Right renal pelvis (tissue), 4 donors: Measurements from ENCODE around the gene GFPT2. TPM values are rescaled to one million over a fixed set of nuclear protein-coding genes. Genes with fewer than 3 reads are reported as not detected.
"Not testable (repeated sequence)": the region's sequence is repeated elsewhere in the genome, so short reads cannot be mapped to it uniquely, and the experiment has no call there.

Experiments
- DNase-seq, 4 donors: peaks; one replicate each; pipeline ENCODE4 v3.0.0-alpha.2; 2013; ENCODE audit warnings: low read depth in 4 of 4, low spot score in 3 of 4, missing footprints in 1 of 4
- polyA plus RNA-seq, 4 donors: library from polyadenylated mRNA; unstranded; fragments of 120-200 nt; gene quantifications; one replicate each; pipeline ENCODE4 v1.2.1, GENCODE V29; 2013; ENCODE audit not compliant: insufficient read length in 4 of 4

Gene GFPT2
- polyA plus RNA-seq, 4 donors = 4.2 to 4.9 (median 4.6) TPM

DNA sequence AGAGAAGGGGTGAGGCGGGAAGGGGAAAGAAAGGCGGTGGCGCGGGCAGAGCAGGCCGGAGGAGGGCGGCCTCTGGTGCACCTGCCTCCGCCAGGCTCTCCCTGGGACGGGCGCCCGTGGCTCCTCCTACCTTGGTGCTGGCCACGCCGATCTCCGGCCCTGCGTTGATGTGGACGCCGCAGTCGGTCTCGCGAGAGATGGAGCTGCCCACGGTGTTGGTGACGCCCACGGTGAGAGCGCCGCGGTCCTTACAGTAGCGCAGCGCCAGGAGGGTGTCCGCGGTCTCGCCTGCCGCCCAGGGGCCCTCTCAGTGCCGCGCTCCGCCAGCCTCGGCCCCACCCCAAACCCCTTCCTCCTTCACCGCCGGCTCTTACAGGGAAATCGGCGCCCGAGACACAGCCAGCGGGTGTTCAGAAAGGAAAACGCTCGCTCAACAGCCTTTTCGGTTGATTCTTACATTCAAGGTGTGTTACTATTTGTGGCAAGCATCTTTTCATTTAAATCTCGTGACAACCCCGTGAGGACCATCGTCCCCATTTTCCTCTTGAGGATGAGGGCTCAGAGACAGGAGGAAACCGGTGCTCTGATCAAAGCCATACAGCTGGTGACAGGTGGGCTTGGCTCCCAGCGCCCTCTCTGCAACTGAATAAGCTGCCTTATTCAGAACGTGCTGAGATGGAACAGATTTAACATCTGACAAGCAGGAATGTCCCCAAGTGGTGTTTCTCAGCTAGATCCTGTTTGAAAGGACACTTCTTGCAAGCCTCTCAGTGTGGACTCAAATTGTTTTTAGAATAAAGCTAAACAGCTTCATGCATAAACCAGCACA is 39.2 kb downstream of the GFPT2 start:
- DNase-seq = peak in 1 of 4 donors; percentile 74

DNA sequence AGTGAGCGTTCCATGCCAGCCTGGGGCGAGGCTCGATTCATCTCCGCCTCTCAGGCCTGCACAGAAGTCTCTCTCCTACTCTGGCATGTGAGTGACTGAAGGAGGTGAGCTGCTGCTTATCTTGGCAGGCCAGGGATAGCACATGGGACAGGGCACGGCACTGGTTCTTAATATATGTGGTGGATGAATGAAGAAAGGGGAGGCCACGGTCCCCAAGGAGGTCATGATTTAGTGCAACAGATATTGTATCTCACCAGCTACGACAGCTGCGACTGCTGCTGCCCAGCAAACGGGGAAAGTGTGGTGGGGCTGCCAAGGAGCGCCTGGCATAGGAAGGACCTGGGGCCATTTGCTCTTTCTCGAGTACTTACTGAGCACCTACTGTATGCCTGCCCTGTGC is 41.9 kb downstream of the GFPT2 start:
- no peak for DNase-seq

DNA sequence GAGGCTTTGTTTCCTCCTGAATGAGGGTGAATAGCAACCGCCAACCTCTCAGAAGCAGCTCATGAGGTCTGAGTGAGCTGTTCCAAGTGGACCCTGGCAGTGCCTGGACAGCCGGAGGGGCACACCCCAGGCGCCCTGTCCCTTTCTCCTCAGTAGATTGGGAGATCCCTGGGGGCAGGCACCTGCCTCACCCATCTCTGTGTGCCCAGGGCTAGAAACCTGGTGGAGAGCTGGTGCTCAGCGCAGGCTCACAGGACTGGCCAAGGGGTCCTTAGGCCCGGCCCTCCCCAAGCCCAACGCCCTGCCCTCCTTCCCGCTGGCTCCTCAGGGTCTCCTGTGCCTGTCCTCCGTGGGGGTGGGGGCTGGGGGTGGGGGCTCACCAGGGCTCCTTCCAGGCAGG is 46.3 kb downstream of the GFPT2 start:
- no peak for DNase-seq

- DNase-seq = no peak
Measured at GRCh38 chr5:180305481-180305880, 47.7 kb downstream of the GFPT2 start.

GRCh38 chr5:180304431-180305375 is 48.4 kb downstream of the GFPT2 start:
- DNase-seq = no peak

DNA sequence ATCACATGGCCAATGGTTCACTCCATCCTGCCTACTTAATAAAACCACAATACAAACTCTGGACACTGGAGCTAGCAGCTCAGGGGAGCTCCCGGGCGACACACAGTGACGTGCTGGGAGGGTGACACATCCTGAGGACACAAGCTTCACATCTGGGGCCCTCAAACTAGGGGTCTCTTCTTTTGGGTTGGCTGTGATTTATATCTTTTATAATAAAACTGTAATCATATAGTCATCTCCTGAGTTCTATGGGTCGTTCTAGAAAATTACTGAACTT is 49.2 kb downstream of the GFPT2 start:
- DNase-seq = no peak

GRCh38 chr5:180303226-180304015 is 49.7 kb downstream of the GFPT2 start:
- DNase-seq = no peak

- DNase-seq = no peak
Measured at GRCh38 chr5:180302256-180302655, 50.9 kb downstream of the GFPT2 start.

- no peak for DNase-seq
Measured at GRCh38 chr5:180301253-180301652, 51.9 kb downstream of the GFPT2 start.

DNA sequence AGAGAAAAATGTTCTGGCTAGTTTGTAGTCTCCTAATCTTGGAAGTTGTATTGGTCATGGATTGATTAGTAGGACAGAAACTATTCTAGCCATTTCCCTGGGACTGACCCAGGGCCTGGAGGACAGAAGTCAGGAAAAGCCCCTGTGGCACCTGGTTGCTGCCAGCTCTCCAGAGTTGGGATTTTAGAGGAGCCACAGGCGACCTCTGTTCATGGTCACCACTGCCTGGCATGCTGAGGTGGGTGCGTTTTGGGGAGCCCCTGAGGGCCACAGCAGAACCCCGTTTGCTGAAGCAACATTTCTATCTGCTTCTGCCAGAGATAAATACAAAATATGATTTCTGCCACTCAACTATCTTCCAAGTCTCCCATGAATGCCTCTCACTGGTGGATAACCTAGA is 53.6 kb downstream of the GFPT2 start:
- no peak for DNase-seq

- DNase-seq = not testable (repeated sequence)
Measured at GRCh38 chr5:180299014-180299413, 54.1 kb downstream of the GFPT2 start.

- no peak for DNase-seq
Measured at GRCh38 chr5:180297587-180298282, 55.4 kb downstream of the GFPT2 start.

DNA sequence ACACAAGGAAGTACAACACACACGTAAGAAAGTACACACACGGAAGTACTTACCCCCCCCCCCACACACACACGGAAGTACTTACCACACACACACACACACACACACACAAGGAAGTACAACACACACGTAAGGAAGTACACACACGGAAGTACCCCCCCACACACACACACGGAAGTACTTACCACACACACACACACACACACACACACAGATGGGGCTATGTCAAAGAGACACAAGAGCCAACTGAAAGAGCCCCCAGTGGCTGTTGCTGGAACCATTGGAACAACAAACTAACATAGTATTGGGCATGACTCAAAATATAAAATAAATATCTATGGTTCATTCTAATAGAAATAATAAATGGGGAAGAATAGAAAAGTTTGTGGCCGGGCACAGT is 56.4 kb downstream of the GFPT2 start:
- no peak for DNase-seq

DNA sequence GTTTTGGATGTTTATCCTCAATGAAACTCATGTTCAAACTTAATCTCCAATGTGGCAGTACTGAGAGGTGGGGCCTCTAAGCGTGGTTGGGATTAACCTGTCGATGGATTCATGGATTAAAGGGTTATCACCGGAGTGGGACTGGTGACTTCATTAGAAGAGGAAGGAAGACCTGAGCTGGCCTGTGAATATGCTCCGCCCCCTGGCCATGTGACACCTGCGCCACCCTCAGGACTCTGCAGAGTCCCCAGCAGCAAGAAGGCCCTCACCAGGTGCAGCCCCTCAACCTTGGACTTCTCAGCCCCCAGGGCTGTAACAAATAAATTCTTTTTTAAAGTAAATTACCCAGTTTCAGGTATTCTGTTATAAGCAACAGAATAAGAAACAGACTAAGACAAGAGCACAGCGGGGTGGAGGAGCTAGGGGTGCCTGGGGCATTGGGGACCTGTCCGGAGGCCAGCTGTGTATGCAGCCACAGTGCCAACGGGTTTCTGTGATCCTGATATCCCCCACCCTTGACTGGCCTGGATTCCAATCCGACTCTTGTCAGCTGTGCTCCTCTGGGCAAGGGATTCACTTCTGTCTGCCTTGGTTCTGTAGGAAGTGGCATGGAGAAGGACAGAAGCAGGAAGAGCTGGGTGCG is 58.1 kb downstream of the GFPT2 start:
- no peak for DNase-seq

DNA sequence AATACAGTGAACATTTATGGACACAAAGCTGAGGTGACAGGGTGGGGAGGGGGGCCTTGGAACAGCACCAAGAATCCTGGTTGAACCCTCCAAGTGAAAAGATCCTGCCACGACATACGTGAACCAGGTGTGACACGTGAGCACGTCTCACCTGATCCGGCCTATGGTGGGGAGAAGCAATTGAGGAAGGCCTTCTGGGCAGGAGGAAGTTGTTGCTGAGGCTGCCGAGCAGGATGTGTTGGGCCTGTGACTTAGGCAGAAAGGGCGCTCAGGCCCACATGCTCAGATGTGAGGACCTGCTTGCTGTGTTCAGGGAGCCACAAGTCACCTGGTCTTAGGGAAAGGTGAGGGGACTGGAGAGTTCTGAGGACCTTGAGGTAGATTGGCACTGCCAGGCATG is 58.7 kb downstream of the GFPT2 start:
- no peak for DNase-seq

- peak; percentile 73 to 77 (median 74) for DNase-seq
Measured at GRCh38 chr5:180291943-180292831, 60.9 kb downstream of the GFPT2 start, which contains the start of gene MAPK9. Gene MAPK9 (minus strand): TSS chr5:180292083. CDS start chr5:180280561, 11,522 bp downstream.

- DNase-seq = no peak
Measured at GRCh38 chr5:180291234-180291940, 61.7 kb downstream of the GFPT2 start.

- DNase-seq = no peak
Measured at GRCh38 chr5:180290568-180291233, 62.4 kb downstream of the GFPT2 start.
